ENCODE results near the gene ZNF672. TPM values are rescaled to one million over a fixed set of nuclear protein-coding genes. Genes with fewer than 3 reads are reported as not detected.
"Not testable (repeated sequence)": the region's sequence is repeated elsewhere in the genome, so short reads cannot be mapped to it uniquely, and the experiment has no call there.

ZNF672 gene
- 15.9 and 17.0 TPM in 2 replicates for total RNA-seq (2014; rRNA removed; shearing (Covaris generic))

GRCh38 chr1:248837781-248838356 is at the start of gene ZNF672:
Gene ZNF672, plus strand, starts transcription at chr1:248838224. Its CDS starts 9,051 bp downstream, at chr1:248847275.
- peak; percentile 94 to 96 for DNase-seq
- Histone ChIP-seq H3K36me3 (no peaks in the 10 kb centered on the region), H3K27me3 (no peaks in the 10 kb centered on the region), H3K9me3 (replicated peaks) (no peaks in the 10 kb centered on the region), H3K4me1 (no peaks in the 10 kb centered on the region), H3K27ac (peak within 1 kb of the TSS; percentile 89), H3K4me3 (peak within 1 kb of the TSS; percentile 82)

DNA sequence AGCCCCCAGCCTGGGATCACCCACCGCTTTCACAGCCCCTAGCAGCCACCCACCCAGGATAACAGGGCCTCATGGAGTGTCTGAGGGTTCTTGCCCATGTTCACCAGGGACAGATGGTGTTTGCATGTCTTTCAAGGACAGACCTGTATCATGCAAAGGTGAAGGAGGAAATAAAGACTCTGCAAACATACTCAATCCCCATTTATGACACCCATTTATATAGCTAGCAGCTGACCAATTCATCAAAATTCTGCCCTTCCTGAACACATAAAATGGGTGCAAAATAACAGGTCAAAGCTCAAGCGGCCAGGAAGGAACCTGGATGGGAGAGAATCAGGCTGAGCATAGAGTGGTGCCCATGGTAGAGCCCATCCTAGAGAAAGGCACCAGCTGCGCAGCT is 49.7 kb upstream of the ZNF672 start:
- Histone ChIP-seq H3K27me3 (no peaks in the 10 kb centered on the region), H3K36me3 (no peaks in the 10 kb centered on the region), H3K9me3 (replicated peaks) (no peaks in the 10 kb centered on the region), H3K4me3 (no peak overlapping the region), H3K27ac (no peak overlapping the region), H3K4me1 (no peaks in the 10 kb centered on the region)
- DNase-seq = no peak

- H3K27ac ChIP-seq; H3K4me1 ChIP-seq; H3K36me3 ChIP-seq; H3K9me3 ChIP-seq (replicated peaks); H3K4me3 ChIP-seq; H3K27me3 ChIP-seq; DNase-seq: not testable (repeated sequence)
Measured at GRCh38 chr1:248789337-248789736, 48.7 kb upstream of the ZNF672 start.

DNA sequence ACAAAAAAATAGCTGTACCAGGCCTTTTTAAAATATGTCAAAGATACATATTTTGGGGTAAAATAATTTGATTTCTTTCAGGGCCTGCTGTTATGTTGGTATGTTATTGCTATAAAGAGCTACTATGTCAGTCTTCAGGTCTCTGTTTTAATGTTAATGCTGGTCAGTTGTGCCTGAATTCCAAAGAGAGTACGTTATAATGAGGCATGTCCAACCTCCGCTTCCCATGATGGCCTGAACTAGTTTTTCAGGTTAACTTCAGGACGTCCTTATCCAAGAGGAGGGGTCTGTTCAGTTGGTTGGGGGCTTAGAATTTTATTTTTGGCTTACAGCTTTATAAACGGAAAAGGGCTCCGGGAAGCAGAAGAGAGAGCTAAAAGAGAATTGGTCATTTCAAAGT is 47.6 kb upstream of the ZNF672 start:
- H3K9me3 ChIP-seq (replicated peaks) = no peaks in the 10 kb centered on the region
- H3K4me3 ChIP-seq = no peak overlapping the region
- no peak overlapping the region for H3K27ac ChIP-seq
- no peak for DNase-seq
- H3K36me3 ChIP-seq = no peaks in the 10 kb centered on the region
- no peaks in the 10 kb centered on the region for H3K4me1 ChIP-seq
- H3K27me3 ChIP-seq = no peaks in the 10 kb centered on the region

GRCh38 chr1:248791010-248791409 is 47.0 kb upstream of the ZNF672 start:
- Histone ChIP-seq H3K4me3 (no peak overlapping the region), H3K27ac (no peak overlapping the region), H3K9me3 (replicated peaks) (no peaks in the 10 kb centered on the region), H3K36me3 (no peaks in the 10 kb centered on the region), H3K27me3 (no peaks in the 10 kb centered on the region), H3K4me1 (no peaks in the 10 kb centered on the region)
- DNase-seq = no peak

DNA sequence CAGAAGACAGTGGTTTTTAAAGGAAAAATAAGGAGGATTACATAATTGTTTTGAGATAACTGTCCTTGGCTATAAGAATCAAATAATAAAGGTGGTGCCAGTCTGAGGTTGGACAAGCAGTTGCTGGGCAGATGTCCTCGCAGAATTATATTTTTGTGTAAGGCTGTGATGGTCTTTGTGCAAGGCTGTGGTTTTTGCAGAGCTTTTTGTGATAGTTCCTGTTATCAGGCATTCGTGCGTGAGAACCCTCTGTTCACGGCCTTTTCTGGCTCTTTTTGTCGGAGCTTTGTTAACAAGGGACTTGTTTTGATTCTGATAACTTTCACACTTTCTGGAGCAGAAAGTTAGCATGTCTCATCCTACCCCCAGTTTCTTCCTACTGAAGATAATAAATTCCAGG is 45.7 kb upstream of the ZNF672 start:
- H3K4me1 ChIP-seq = no peaks in the 10 kb centered on the region
- H3K9me3 ChIP-seq (replicated peaks) = no peaks in the 10 kb centered on the region
- no peaks in the 10 kb centered on the region for H3K27me3 ChIP-seq
- H3K4me3 ChIP-seq = no peak overlapping the region
- no peak for DNase-seq
- H3K27ac ChIP-seq = no peak overlapping the region
- no peaks in the 10 kb centered on the region for H3K36me3 ChIP-seq

GRCh38 chr1:248793592-248793991 is 44.4 kb upstream of the ZNF672 start:
- no peaks in the 10 kb centered on the region for H3K36me3 ChIP-seq
- no peak overlapping the region for H3K27ac ChIP-seq
- no peak for DNase-seq
- H3K4me3 ChIP-seq = no peak overlapping the region
- no peaks in the 10 kb centered on the region for H3K4me1 ChIP-seq
- no peaks in the 10 kb centered on the region for H3K27me3 ChIP-seq
- no peaks in the 10 kb centered on the region for H3K9me3 ChIP-seq (replicated peaks)

- H3K27ac ChIP-seq; H3K36me3 ChIP-seq; H3K4me1 ChIP-seq; DNase-seq; H3K9me3 ChIP-seq (replicated peaks); H3K4me3 ChIP-seq; H3K27me3 ChIP-seq: not testable (repeated sequence)
Measured at GRCh38 chr1:248794663-248795062, 43.4 kb upstream of the ZNF672 start.

GRCh38 chr1:248798791-248799190 is 39.2 kb upstream of the ZNF672 start:
- H3K27me3 ChIP-seq = no peaks in the 10 kb centered on the region
- H3K27ac ChIP-seq = no peak overlapping the region
- no peak overlapping the region for H3K4me3 ChIP-seq
- no peaks in the 10 kb centered on the region for H3K4me1 ChIP-seq
- no peaks in the 10 kb centered on the region for H3K9me3 ChIP-seq (replicated peaks)
- no peak for DNase-seq
- H3K36me3 ChIP-seq = no peaks in the 10 kb centered on the region

GRCh38 chr1:248800459-248800858 is 37.6 kb upstream of the ZNF672 start:
- Histone ChIP-seq H3K27ac (no peak overlapping the region), H3K9me3 (replicated peaks) (no peaks in the 10 kb centered on the region), H3K4me3 (no peak overlapping the region)

GRCh38 chr1:248802454-248802853 is 35.6 kb upstream of the ZNF672 start:
- Histone ChIP-seq H3K27me3 (no peaks in the 10 kb centered on the region), H3K9me3 (replicated peaks) (no peaks in the 10 kb centered on the region), H3K4me3 (no peak overlapping the region), H3K27ac (no peak overlapping the region), H3K4me1 (no peaks in the 10 kb centered on the region), H3K36me3 (no peaks in the 10 kb centered on the region)
- no peak for DNase-seq

More at GRCh38 chr1:248800459-248800858, 37.6 kb upstream of the ZNF672 start:
- no peaks in the 10 kb centered on the region for H3K27me3 ChIP-seq
- H3K4me1 ChIP-seq = no peaks in the 10 kb centered on the region
- H3K36me3 ChIP-seq = no peaks in the 10 kb centered on the region
- no peak for DNase-seq

GRCh38 chr1:248803501-248803900 is 34.5 kb upstream of the ZNF672 start:
- not testable (repeated sequence) for H3K27ac ChIP-seq; H3K9me3 ChIP-seq (replicated peaks); H3K36me3 ChIP-seq; DNase-seq; H3K27me3 ChIP-seq; H3K4me3 ChIP-seq; H3K4me1 ChIP-seq

DNA sequence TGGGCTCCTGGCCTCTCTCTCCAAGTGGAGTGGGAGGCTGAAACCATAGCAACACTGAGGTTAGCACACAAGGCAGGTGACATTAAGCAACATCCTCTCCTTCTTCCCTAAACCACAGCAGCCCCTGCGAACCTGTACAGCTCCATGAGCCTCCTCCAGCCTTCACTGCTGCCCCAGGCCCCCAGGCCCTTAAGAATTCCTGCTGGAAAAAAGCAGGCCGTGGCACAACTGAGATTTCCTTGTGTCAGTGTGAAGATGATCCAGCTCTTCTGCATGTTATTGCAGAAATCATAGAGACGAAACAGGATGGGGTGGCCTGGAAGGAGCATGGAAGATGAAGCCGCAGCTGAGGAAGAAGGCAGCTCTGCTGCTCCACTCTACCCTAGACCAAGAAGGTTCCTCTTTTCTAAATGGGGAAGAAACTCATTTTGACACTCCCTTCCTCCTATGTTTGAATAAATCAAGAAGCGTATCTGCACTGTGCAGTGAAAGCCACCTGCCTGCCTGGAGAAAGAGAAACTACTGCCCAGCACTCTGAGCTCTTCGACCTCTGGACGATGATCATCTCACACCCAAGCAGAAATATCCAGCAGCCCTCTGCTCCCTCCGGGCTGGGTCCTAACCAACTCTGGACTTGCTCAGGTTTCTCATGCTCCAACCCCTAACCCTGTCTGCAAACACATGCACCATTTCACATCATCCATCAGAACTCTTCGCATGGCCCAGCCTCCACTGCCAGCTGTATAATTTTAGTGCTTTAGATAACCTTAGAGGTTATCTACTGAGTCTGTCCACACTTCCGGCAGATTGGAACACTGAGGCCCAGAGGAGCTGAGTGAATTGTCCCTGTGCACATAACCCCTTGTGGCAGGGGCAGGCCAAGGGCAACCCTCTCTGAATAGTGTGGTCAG is 33.0 kb upstream of the ZNF672 start:
- H3K9me3 ChIP-seq (replicated peaks) = no peaks in the 10 kb centered on the region
- DNase-seq = no peak
- no peaks in the 10 kb centered on the region for H3K36me3 ChIP-seq
- H3K4me3 ChIP-seq = no peak overlapping the region
- no peaks in the 10 kb centered on the region for H3K4me1 ChIP-seq
- H3K27ac ChIP-seq = no peak overlapping the region
- no peaks in the 10 kb centered on the region for H3K27me3 ChIP-seq

DNA sequence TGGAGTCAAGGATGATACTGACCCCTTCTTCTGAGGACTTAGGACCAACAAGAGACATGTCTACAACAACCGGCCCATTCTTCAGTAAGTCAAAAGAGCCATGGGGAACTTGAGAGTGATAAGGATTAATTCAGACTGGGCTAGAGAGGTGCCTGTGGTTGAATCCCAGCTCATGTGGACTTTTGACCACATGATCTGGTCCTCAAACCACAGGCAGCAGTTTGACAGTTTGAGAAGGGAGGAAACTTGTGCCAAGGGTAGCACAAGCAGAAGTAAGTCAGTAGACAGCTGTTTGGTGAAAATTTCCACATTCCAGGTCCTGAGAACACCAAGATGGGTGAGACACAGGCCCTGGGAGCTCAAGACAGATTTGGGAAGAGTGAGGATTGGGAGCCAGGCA is 32.1 kb upstream of the ZNF672 start:
- Histone ChIP-seq H3K4me1 (no peaks in the 10 kb centered on the region), H3K36me3 (no peaks in the 10 kb centered on the region), H3K27me3 (no peaks in the 10 kb centered on the region), H3K9me3 (replicated peaks) (no peaks in the 10 kb centered on the region), H3K4me3 (no peak overlapping the region), H3K27ac (no peak overlapping the region)
- no peak for DNase-seq

GRCh38 chr1:248807067-248807737 is 30.8 kb upstream of the ZNF672 start:
- no peaks in the 10 kb centered on the region for H3K9me3 ChIP-seq (replicated peaks)
- peak; percentile 43 to 54 for DNase-seq
- H3K4me3 ChIP-seq = no peak overlapping the region
- H3K36me3 ChIP-seq = no peaks in the 10 kb centered on the region
- H3K4me1 ChIP-seq = no peaks in the 10 kb centered on the region
- H3K27ac ChIP-seq = no peak overlapping the region
- H3K27me3 ChIP-seq = no peaks in the 10 kb centered on the region

Measured in SJCRH30 (cell line).